ENCODE results near the gene C12orf76.
"Not testable (repeated sequence)": the region's sequence is repeated elsewhere in the genome, so short reads cannot be mapped to it uniquely, and the experiment has no call there.

The C12orf76 gene

GRCh38 chr12:110020956-110021355 lies 27.4 kb downstream of the C12orf76 start:
- no peak for DNase-seq

- no peak for DNase-seq
These were observed 33.2 kb downstream of the C12orf76 start for GRCh38 chr12:110015132-110015531.

DNA sequence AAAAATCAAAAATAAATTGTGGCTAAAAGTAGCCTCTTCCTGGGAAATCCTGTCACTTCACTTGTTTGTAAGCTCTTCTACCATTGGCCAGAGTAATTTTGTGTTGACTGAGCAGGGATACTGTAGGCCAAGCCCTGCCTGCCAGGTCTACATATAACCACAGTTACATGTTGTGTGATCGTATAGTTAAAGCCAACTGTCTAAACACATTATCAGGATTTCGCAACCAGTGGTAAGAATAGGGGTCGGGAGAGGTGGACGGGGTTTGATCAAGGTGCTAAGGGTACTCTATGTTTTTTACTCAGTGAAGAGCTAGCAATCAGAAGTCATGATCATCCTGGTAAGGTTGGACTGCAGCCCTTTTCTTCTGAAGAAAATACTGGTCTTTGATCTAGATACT lies 35.7 kb downstream of the C12orf76 start:
- no peak for DNase-seq

DNA sequence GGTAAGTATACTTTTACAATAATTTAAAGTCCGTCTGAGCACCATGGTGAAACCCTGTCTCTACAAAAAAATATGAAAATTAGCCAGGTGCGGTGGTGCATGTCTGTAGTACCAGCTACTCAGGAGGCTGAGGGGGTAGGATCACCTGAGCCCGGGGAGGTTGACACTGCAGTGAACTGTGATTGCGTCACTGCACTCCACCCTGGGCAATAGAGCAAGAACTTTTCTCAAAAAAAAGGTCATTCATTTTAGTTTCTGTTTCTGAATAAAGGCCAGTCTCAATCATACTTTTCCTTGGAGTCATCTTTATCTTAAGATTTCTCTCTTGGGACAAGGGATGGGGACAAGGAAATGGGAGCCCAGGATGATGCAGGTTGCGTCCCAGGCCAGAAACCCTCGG lies 36.2 kb downstream of the C12orf76 start:
- no peak for DNase-seq

DNA sequence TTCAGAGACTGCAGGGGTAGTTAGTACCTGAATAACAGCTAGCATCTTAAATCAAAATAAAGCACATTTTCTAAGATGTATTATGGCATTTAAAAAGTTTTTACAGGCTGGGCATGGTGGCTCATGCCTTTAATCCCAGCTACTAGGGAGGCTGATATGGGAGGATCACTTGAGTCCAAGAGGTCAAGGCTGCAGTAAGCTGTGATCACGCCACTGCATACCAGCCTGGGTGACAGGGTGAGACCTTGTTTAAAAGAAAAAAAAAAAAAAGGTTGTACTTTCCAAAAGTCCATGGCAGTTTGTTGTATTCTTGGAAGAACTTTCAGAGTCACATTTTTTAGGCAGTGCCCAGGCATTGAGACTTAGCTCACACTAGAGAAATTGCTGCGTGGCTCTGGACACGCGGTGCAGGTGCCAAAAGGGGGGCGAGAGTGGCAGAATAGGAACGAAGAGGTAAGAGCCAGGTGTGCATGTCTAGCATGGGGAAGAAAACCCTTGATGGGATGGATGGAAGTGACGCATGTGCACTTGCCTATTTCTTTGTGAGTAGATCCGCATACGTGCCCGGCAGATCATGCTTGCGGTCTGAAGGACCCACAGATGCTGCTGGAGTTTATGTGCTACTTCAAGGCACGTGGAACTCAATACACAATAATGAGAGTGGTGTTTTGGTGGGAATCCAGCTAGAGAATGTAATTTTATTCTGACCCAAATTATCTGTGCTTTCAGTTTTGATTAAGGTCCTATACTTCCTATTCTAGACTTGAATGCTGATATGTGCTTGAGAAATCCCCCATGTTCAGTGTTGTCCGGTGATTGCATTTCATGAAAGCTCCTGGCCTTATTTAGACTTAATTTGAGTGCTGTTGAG lies 37.2 kb downstream of the C12orf76 start:
- no peak for DNase-seq

DNA sequence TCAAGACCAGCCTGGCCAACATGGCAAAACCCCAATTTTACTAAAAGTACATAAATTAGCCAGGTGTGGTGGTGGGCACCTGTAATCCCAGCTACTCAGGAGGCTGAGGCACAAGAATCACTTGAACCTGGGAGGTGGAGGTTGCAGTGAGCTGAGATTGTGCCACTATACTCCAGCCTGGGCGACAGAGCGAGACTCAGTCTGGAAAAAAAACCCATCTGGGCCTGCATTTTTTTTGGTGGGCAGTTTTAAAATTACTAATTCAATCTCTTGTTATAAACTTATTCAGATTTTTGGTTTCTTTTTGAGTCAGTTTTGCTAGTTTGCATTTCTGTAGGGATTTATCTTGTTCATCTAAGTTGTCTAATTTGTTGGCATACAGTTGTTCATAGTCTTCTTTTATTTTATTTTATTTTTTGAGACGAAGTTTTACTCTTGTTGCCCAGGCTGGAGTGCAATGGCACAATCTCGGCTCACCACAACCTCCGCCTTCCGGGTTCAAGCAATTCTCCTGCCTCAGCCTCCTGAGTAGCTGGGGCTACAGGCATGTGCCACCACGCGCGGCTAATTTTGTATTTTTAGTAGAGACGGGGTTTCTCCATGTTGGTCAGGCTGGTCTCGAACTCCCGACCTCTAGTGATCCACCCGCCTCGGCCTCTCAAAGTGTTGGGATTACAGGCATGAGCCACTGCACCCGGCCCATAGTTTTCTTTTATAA lies 39.5 kb downstream of the C12orf76 start:
- not testable (repeated sequence) for DNase-seq

GRCh38 chr12:110007881-110008280 lies 40.4 kb downstream of the C12orf76 start:
- no peak for DNase-seq

DNA sequence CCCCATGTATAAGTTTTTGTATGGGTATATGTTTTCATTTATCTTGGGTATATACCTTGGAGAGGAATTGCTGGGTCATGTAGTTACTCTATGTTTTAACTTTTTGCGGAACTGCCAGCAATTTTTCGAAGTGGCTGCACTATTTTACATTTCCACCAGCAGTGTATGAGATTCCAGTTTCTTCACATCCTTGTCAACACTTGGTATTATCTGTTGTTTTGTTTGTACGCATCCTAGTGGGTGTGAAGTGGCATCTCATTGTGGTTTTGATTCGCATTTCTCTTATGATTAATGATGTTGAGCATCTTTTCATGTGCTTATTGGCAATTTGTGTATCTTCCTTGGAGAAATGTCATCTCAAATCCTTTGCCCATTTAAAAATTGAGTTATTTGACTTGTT lies 42.2 kb downstream of the C12orf76 start:
- no peak for DNase-seq

GRCh38 chr12:110005319-110005973 lies 42.9 kb downstream of the C12orf76 start:
- no peak for DNase-seq

DNA sequence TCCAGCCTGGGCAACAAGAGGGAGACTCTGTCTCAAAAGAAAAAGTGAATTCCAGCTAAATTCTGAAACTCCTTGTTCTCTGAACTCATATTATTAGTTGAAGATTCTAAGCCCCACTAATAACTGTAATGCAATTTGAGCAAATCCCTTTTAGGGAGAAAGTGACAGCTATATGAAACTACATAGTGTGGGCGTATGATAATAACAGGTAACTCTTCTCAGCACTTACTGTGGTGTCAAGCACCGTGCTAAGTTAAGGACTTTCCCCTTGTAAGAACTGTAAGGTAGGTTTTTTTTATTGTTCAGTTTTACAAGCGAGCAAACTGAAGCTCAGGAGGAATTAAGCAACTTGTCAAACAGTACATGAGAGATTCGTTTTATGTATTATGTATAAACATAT lies 43.7 kb downstream of the C12orf76 start:
- no peak for DNase-seq

- DNase-seq: peak; percentile 52
These were observed 45.4 kb downstream of the C12orf76 start for GRCh38 chr12:110002676-110003515.

DNA sequence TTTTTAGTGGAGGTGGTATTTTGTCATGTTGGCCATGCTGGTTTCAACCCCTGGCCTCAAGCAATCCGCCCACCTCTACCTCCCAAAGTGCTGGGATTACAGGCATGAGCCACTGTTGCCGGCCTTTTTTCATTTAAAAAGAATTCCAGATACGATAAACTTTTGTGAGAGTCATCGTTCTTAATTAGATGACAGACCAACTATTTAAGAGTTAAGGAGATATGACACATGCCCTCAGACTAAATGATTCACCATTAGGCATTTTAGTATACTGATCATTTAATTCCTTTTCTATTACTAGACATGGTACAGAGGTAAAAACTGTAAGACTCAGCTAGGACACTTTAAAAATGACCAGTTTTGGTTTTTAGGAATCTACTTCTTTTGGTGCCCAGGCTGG lies 46.7 kb downstream of the C12orf76 start:
- DNase-seq: peak; percentile 95

GRCh38 chr12:109999983-110000505 lies 48.3 kb downstream of the C12orf76 start:
- peak; percentile 43 for DNase-seq

GRCh38 chr12:109999649-109999971 lies 48.7 kb downstream of the C12orf76 start:
- DNase-seq: no peak

GRCh38 chr12:109998904-109999648 lies 49.2 kb downstream of the C12orf76 start, which contains the start of gene ANKRD13A:
ANKRD13A (plus strand) TSS chr12:109999430; CDS start chr12:109999689, 259 bp downstream.
- DNase-seq: peak; percentile 97

DNA sequence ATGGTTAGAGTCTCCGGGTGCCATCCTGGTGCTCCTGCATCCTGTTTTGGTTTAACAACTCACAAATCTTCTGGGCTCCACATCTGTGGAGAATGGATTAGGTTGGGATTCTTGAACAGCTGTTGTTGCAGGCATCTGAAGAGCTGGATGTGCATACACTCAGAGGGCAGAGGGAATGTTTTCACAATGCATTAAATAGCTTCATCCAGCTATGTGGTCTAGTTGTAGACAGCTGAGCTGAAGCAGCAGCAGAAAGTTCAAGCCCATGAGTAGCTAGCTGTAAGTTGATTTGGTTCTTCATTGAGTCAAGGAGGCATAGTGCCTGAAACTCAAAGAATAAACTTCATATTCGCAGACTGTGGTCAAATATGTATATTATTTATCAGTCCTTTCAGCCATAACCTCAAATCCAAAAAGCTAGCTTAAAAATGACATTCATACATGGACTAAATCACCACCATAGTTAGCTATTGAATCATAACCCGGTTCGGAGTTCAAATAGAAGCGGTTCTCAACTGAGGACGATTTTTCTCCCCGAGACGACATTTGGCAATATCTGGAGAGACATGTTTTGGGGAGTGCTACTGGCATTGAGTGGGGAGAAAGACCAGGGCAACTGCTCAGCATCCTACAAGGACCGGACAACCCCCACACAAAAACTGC lies 50.0 kb downstream of the C12orf76 start:
- peak; percentile 49 for DNase-seq

- no peak for DNase-seq
These were observed 50.9 kb downstream of the C12orf76 start for GRCh38 chr12:109997393-109997792.

- DNase-seq: no peak
These were observed 51.9 kb downstream of the C12orf76 start for GRCh38 chr12:109996483-109996853.

DNA sequence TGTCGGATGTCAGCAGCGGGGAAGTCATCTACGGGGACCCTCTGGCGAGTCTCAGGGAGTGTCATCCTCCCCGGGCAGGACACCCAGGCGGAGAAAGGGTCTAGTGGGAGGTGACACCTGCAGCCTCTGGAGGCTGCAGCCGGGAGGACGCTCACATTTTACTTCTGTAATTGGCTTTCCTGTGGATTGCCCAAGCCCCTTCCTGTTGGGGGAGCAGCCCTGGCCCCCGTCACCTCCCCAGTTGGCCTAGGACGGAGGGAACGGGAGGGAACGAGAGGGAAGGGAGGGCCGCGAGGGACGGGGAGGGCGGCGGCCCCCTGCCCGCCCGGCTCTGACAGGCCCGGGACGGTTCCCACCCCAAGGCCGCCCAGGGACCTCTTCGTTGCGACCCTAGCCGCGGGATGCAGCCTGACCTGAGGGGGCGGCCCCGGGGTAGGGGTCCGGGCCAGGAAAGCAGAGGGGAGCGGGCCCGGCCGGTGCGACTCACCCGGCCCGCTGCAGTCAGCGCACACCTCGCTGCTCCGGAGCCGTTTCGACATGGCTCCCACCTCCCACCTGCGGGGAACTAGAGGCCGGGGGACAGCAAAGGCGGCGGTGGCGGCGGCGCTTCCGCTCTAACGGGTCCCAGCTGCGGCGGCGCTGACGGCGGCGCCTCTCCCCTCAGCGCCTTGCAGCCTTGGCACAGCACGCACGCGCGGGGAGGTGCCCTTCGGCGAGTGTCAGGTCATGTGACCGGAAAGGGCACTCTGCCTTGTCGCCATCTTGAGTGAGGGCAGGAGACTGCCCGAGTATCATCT lies 52.4 kb downstream of the C12orf76 start, which contains the start of gene GIT2:
Gene GIT2, minus strand, starts transcription at position 683 of the 797 bp plus-strand sequence. Its CDS starts 144 bp downstream, at position 539.
- peak; percentile 91 for DNase-seq

GRCh38 chr12:109995361-109995685 lies 53.0 kb downstream of the C12orf76 start:
- no peak for DNase-seq
